GM12891 (cell line): ENCODE data around the gene MED13L.

Experiments used
- POLR2A ChIP-seq: IDR thresholded peaks from 2 replicates; pipeline ENCODE4 v1.6.1; 2011; ENCODE audit warnings: low read depth, low read length, control low read depth
- POLR2AphosphoS5 ChIP-seq: IDR thresholded peaks from 2 replicates; pipeline ENCODE4 v1.6.1; 2011; ENCODE audit warnings: low read depth, low read length, control low read depth
- SPI1 ChIP-seq: IDR thresholded peaks from 2 replicates; pipeline ENCODE4 v1.6.1; 2011; ENCODE audit warnings: low read depth, low read length, control low read depth
- TAF1 ChIP-seq: IDR thresholded peaks from 2 replicates; pipeline ENCODE4 v1.6.1; 2011; ENCODE audit warnings: low read depth, low read length, control low read depth

DNA sequence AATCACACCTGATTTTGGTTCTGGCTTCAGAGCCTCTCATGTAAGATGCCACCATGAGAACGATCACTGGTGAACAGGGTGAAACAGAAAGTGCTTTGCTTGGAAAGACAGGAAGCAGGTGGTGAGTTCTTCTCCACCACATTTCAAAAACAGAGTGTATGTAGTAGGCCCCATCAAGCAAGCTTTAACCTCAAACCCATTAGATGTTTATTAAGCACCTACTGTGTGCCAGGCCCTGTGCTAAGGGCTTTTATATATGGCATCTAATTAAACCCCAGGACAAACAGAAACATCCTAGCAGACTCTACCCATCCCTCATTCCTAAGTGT lies 47.8 kb upstream of the MED13L start:
- no peak for TF ChIP-seq POLR2A
- TF ChIP-seq TAF1: no peak
- TF ChIP-seq POLR2AphosphoS5: no peak
- no peak for TF ChIP-seq SPI1
